GM19463 (cell line): Measurements from ENCODE around the gene UBE2E2.

ENCODE experiments used
- ATAC-seq: cut with Tn5 transposase; IDR thresholded peaks from one replicate; pipeline ENCODE4 v1.9.1; 2021; ENCODE audit warnings: mild to moderate bottlenecking, moderate library complexity; ENCODE audit not compliant: unreplicated experiment

Gene UBE2E2

GRCh38 chr3:23192816-23193215 lies 10.3 kb upstream of the UBE2E2 start:
- no peak for ATAC-seq

- no peak for ATAC-seq
These were observed 9.3 kb upstream of the UBE2E2 start for GRCh38 chr3:23193831-23194230.

GRCh38 chr3:23198801-23199200 lies 4.3 kb upstream of the UBE2E2 start:
- ATAC-seq: no peak

GRCh38 chr3:23199649-23200048 lies 3.5 kb upstream of the UBE2E2 start:
- no peak for ATAC-seq

- ATAC-seq: no peak
These were observed 1.8 kb upstream of the UBE2E2 start for GRCh38 chr3:23201154-23201838.

- peak; percentile 30 for ATAC-seq
These were observed 765 bp upstream of the UBE2E2 start for GRCh38 chr3:23202203-23202920.

- ATAC-seq: peak; percentile 12
These were observed 692 bp downstream of the UBE2E2 start for GRCh38 chr3:23203708-23204330.

- ATAC-seq: no peak
These were observed 3.2 kb downstream of the UBE2E2 start for GRCh38 chr3:23206366-23206765.

- no peak for ATAC-seq
These were observed 6.0 kb downstream of the UBE2E2 start for GRCh38 chr3:23209103-23209502.

- no peak for ATAC-seq
These were observed 6.8 kb downstream of the UBE2E2 start for GRCh38 chr3:23209747-23210487.

- no peak for ATAC-seq
These were observed 10.7 kb downstream of the UBE2E2 start for GRCh38 chr3:23213813-23214212.

GRCh38 chr3:23217872-23218554 lies 14.9 kb downstream of the UBE2E2 start:
- no peak for ATAC-seq

GRCh38 chr3:23219117-23219516 lies 16.0 kb downstream of the UBE2E2 start:
- ATAC-seq: peak; percentile 43

GRCh38 chr3:23219552-23219951 lies 16.4 kb downstream of the UBE2E2 start:
- peak; percentile 56 for ATAC-seq

- no peak for ATAC-seq
These were observed 18.0 kb downstream of the UBE2E2 start for GRCh38 chr3:23221136-23221535.

- no peak for ATAC-seq
These were observed 28.9 kb downstream of the UBE2E2 start for GRCh38 chr3:23232016-23232415.

- no peak for ATAC-seq
These were observed 29.7 kb downstream of the UBE2E2 start for GRCh38 chr3:23232854-23233253.

GRCh38 chr3:23235264-23235663 lies 32.1 kb downstream of the UBE2E2 start:
- ATAC-seq: no peak

GRCh38 chr3:23236890-23237289 lies 33.8 kb downstream of the UBE2E2 start:
- ATAC-seq: no peak

- ATAC-seq: no peak
These were observed 35.0 kb downstream of the UBE2E2 start for GRCh38 chr3:23238156-23238555.

- ATAC-seq: no peak
These were observed 35.5 kb downstream of the UBE2E2 start for GRCh38 chr3:23238578-23238977.
